NCI-H2196 treated with DMSO at 0.1 percent for 48 hours (cell line): ENCODE results near the gene GRHL3.

Experiments
- DNase-seq: peaks from one replicate; lab custom pipeline; 2025; ENCODE audit not compliant: unreplicated experiment; lab: John Stamatoyannopoulos, UW

GRHL3 gene

GRCh38 chr1:24292887-24293286 is 26.3 kb upstream of the GRHL3 start:
- DNase-seq, result no peak

GRCh38 chr1:24293392-24294227 is 25.5 kb upstream of the GRHL3 start:
- no peak for DNase-seq

- DNase-seq, result no peak
Measured at GRCh38 chr1:24294228-24294672, 24.9 kb upstream of the GRHL3 start.

- DNase-seq, result no peak
Measured at GRCh38 chr1:24294716-24295371, 24.3 kb upstream of the GRHL3 start.

GRCh38 chr1:24295535-24295934 is 23.6 kb upstream of the GRHL3 start:
- no peak for DNase-seq

- DNase-seq, result no peak
Measured at GRCh38 chr1:24297187-24297851, 21.8 kb upstream of the GRHL3 start.

GRCh38 chr1:24297852-24298232 is 21.3 kb upstream of the GRHL3 start:
- no peak for DNase-seq

- DNase-seq, result no peak
Measured at GRCh38 chr1:24298606-24299005, 20.6 kb upstream of the GRHL3 start.

GRCh38 chr1:24299901-24300300 is 19.3 kb upstream of the GRHL3 start:
- no peak for DNase-seq

- no peak for DNase-seq
Measured at GRCh38 chr1:24300971-24301784, 18.0 kb upstream of the GRHL3 start.

- DNase-seq, result no peak
Measured at GRCh38 chr1:24301785-24302175, 17.4 kb upstream of the GRHL3 start.

- no peak for DNase-seq
Measured at GRCh38 chr1:24302209-24302611, 16.9 kb upstream of the GRHL3 start.

GRCh38 chr1:24303600-24303999 is 15.6 kb upstream of the GRHL3 start:
- no peak for DNase-seq

GRCh38 chr1:24304763-24305162 is 14.4 kb upstream of the GRHL3 start:
- no peak for DNase-seq

GRCh38 chr1:24308365-24309015 is 10.7 kb upstream of the GRHL3 start:
- DNase-seq, result no peak

- DNase-seq, result no peak
Measured at GRCh38 chr1:24309762-24310485, 9.2 kb upstream of the GRHL3 start.

GRCh38 chr1:24311234-24311633 is 7.9 kb upstream of the GRHL3 start:
- DNase-seq, result no peak

- no peak for DNase-seq
Measured at GRCh38 chr1:24311741-24312140, 7.4 kb upstream of the GRHL3 start.

GRCh38 chr1:24315391-24315790 is 3.8 kb upstream of the GRHL3 start:
- DNase-seq, result no peak

- no peak for DNase-seq
Measured at GRCh38 chr1:24316645-24317044, 2.5 kb upstream of the GRHL3 start.
